Measurements from ENCODE around the gene DHDDS.

GRCh38 chr1:26478159-26478558 lies 46.0 kb downstream of the DHDDS start:
- TF ChIP-seq, protein P1, sequence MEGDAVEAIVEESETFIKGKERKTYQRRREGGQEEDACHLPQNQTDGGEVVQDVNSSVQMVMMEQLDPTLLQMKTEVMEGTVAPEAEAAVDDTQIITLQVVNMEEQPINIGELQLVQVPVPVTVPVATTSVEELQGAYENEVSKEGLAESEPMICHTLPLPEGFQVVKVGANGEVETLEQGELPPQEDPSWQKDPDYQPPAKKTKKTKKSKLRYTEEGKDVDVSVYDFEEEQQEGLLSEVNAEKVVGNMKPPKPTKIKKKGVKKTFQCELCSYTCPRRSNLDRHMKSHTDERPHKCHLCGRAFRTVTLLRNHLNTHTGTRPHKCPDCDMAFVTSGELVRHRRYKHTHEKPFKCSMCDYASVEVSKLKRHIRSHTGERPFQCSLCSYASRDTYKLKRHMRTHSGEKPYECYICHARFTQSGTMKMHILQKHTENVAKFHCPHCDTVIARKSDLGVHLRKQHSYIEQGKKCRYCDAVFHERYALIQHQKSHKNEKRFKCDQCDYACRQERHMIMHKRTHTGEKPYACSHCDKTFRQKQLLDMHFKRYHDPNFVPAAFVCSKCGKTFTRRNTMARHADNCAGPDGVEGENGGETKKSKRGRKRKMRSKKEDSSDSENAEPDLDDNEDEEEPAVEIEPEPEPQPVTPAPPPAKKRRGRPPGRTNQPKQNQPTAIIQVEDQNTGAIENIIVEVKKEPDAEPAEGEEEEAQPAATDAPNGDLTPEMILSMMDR (IDR thresholded peaks at IDR 0.05) = no peak
- no peak for TF ChIP-seq POLR2A (IDR thresholded peaks at IDR 0.05)

All from uterus (tissue), 2 donors.